Activated CD4-positive, alpha-beta T cell treated with anti-CD3 and anti-CD28 coated beads, Interleukin-10, Interleukin-2, amounts not matched to agents 100 ng/mL and 50 ng/mL, durations not matched to agents 16 hours and 8 hours (primary cell): Measurements from ENCODE around the gene ANKS4B.
A peak's percentile ranks its signal among the peaks of the same experiment; 100 is the strongest.
"Not testable (repeated sequence)": the region's sequence is repeated elsewhere in the genome, so short reads cannot be mapped to it uniquely, and the experiment has no call there.

Experiments used
- DNase-seq: peaks from one replicate; pipeline ENCODE4 v3.0.0-alpha.2; 2020

Gene ANKS4B, protein sequence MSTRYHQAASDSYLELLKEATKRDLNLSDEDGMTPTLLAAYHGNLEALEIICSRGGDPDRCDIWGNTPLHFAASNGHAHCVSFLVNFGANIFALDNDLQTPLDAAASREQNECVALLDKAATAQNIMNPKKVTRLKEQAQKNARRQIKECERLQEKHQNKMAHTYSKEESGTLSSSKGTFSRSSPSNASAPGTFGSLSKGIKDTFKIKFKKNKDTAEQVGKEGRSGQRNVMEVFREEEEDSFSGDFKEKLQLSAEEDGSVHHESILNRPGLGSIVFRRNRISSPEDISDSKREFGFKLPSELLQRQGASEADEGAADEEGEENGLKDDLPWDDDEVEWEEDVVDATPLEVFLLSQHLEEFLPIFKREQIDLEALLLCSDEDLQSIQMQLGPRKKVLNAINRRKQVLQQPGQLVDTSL

DNA sequence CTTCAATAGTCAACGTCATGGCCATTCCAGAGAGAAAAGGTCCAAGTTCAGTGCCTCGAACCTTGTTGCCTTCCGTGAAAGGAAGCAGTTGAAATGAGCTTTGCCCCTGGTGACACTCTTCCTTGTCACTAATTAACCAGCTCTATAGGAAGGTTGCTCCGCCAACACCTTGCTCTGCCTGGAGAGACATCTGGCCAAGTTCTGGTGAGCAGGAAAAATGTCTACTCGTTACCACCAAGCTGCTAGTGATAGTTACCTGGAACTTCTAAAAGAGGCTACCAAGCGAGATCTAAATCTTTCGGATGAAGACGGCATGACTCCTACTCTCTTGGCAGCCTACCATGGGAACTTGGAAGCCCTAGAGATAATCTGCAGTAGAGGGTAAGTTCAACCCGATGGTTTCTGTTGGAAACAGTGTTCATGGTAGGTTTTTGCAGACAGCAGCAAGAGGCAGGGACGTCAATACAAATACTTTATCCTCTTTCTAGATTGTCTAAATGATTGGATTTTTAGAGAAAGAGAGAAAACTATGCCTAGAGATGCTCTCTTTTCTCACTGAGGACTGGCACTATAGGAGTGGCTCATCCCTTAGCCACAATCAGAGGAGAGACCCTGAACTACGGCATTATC, at the start of gene ANKS4B:
Gene ANKS4B (plus strand): TSS at position 179 of the 630 bp plus-strand sequence. CDS start 39 bp downstream, at position 218.
- DNase-seq, result no peak

DNA sequence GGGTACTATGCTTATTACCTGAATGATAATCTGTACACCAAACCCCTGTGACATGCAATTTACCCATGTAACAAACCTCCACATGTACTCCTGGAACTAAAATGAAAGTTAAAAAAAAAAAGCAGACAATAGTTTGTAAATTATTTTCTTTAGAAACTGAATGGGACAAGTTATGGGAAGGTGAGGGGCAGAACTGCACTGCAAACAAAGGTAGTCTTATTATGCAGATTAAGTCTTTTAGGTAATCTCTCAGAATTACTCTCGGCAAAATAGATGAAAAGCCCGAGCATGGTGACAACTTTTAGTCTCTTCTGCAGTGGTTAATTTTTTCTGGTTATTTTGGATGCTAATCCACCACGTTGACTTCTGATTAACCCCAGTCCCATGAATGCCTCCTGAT, 49.5 kb upstream of the ANKS4B start:
- no peak for DNase-seq

DNA sequence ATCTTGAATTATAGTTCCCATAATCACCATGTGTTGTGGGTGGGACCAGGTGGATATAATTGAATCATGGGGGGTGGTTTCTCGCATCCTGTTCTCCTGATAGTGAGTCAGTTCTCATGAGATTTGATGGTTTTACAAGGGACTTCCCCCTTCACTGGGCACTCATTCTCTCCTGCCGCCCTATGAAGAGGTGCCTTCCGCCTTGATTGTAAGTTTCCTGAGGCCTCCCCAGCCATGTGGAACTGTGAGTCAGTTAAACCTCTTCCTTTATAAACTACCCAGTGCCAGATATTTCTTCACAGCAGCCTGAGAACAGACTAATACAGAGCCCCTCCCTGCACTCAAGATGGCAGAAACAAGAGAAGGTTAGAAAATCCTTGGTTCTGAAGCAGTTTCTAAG, 48.7 kb upstream of the ANKS4B start:
- peak; percentile 53 for DNase-seq

DNA sequence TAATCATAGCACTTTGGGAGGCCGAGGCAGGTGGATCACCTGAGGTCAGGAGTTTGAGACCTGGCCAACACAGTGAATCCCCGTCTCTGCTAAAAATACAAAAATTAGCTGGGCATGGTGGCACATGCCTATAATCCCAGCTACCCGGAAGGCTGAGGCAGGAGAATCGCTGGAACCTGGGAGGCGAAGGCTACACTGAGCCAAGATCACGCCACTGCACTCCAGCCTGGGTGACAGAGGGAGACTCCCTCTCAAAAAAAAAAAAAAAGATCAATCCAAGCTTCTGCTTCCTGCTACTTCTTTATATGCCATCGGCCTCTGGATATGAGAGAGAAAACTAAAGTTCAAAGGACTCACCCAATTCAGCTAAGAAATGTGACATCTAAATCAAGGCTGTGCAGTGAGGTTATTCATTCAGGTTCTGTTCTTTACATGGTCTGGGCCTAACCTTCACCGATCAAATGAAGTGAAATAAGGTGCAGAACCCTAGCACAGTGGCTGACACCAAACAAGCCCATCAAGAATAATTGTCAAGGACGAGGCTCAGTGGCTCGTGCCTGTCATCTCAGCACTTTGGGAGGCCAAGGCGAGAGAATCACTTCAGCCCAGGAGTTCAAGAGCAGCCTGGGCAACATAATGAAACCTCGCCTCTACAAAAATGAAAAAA, 47.7 kb upstream of the ANKS4B start:
- DNase-seq, result no peak

DNA sequence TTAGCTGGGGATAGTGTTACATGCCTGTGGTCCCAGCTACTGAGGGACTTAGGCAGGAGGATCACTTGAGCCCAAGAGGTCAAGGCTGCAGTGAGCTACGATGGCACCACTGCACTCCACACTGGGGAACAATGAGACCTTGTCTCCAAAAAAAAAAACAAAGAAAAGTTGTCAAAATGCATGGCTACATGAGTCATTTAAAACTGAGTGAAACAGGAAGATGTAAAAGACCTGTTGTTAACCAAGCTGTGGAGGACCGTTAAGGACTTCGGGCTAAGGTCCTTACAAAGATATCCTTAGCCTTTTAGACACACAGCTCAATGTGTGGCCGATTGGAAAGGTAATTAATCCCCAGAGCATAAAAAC, 47.2 kb upstream of the ANKS4B start:
- no peak for DNase-seq

DNA sequence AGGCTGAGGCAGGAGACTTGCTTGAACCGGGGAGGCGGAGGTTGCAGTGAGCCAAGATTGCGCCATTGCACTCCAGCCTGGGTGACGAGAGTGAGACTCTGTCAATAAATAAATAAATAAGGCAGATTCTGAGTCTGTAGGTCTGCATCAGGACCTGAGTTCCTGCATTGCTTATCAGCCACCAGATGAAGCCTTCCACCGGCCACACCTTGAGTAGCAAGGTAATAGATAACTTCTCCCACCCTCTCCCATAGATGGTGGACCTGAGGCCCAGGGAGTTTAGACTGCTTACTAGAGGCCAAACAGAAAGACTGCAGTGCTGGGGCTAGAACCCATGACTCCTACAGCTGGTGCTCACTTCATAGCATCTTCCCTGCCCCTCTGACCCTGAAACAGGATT, 44.2 kb upstream of the ANKS4B start:
- DNase-seq, result no peak

DNA sequence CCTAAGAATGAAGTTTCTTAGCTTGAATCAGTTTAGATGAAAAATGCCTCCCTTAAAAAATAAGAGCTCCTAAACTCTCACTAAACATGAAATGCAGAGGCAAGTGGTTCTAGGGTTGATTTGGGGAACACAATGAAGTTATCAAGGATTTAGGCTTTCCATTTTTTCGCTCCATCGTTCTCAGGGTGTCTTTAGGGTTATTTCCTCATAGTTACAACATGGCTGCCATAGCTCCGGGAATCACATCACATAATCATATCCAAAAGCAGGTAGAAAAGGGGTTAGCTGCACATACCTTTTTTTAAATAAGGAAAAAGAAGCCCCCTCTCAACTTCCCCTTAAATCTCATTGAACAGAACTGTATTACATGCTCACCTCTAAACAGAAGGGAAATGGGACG, 43.5 kb upstream of the ANKS4B start:
- no peak for DNase-seq

DNA sequence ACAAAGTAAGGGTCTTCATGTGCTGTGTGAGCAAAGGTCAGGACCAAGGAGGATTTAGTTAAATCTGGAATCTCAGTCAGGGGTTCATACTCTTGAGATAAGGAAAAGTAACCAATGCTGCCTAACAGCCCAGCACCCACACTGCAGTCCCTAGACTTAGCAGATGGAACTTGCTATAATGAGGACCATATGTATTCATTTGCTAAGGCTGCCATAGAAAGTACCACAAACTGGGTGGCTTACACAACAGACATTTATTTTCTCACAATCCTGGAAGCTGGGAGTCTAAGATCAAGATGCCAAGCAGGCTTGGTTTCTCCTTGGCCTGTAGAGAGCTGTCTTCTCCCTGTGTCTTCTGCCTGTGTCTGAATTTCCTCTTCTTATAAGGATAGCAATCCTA, 42.9 kb upstream of the ANKS4B start:
- no peak for DNase-seq

DNA sequence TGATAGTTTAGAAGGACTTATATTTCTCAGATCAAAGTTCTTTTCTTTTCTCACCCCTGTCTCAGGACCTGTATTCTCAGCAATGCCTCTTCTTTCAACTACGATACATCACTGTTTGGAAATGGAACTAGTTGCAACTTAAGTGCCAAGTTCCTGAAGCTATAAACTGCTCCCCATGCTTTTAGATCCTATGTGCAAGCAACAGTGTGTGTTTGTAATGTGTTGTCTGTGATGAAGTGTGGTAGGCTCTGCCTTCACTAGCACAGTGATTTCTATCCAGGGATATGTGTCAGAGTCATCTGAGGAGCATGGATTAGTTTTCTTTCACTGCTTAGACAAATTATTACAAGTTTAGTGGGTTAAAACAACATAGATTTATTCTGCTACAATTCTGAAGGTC, 40.5 kb upstream of the ANKS4B start:
- DNase-seq, result no peak

DNA sequence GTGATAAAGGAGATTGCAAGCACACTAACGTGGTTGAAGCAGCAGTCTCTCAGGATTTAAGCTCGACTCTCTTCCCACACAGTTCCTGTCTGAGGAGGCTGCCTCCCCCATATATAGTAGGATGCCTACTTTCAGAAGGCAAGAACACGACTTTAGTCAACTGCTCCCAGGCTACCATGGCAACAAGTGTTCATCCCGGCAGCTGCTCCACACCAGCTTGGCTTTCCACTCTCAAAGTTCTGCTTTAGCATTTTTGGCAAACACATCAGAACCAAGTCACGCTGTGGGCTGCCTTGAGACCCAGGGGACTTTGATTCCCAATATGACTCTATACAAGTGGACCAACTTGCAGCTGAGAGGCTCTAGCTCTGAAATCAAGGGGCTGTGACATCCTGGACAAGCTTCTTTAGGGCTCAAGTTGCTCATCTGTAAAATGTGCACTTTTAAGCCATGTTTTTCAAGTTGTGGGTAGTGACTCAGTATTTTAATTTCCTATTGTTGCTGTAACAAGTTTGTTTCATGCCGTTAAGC, 38.7 kb upstream of the ANKS4B start:
- DNase-seq, result no peak

DNA sequence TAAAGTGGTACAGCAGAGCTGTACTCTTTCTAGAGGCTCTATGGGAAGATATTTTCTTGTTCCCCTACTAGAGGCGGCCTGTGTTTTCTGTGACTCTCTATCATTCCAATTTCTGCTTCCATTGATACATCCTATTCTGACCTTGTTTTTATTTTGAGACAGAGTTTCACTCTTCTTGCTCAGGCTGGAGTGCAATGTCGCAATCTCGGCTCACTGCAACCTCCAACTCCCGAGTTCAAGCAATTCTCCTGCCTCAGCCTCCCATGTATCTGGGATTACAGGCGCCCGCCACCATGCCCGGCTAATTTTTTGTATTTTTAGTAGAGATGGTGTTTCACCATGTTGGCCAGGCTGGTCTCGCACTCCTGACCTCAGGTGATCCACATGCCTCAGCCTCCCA, 38.2 kb upstream of the ANKS4B start:
- DNase-seq, result not testable (repeated sequence)

DNA sequence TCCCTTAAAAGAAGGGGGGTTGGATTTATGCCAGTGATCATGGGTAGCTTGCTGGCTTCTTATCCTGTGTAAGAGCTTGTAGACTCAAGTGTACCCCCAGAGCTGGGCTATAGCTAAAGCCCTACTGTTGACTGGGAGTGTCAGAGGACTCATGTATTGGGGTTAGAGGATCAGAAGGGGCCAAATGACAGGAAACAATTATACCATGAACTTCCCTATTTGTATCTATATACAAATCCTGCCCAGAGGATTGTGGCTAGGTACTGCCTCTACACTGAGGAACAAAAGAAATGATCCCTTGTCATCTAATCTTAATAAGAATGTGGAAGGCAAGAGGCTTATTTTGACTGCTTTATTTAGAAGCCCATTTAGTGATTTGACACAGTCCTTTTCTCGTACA, 36.4 kb upstream of the ANKS4B start:
- no peak for DNase-seq

DNA sequence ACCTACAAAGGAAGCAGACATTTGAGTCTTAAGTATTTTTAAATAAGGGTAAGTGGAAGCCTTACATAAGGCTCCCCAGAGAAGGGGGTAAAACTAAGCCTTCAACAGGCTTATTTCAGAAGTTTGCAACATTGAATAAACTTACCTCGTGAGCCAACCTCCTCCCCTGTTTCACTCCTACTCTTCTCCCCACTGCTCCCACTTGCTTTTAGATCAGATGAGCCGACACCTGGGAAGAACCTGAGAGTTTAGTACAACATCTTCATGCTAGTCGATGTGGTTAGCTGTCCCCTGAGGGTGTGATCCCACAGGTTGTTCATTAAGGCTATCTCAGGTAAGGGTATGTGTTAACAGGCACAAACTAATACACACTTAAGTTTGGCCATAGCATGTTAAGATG, 35.9 kb upstream of the ANKS4B start:
- DNase-seq, result no peak

DNA sequence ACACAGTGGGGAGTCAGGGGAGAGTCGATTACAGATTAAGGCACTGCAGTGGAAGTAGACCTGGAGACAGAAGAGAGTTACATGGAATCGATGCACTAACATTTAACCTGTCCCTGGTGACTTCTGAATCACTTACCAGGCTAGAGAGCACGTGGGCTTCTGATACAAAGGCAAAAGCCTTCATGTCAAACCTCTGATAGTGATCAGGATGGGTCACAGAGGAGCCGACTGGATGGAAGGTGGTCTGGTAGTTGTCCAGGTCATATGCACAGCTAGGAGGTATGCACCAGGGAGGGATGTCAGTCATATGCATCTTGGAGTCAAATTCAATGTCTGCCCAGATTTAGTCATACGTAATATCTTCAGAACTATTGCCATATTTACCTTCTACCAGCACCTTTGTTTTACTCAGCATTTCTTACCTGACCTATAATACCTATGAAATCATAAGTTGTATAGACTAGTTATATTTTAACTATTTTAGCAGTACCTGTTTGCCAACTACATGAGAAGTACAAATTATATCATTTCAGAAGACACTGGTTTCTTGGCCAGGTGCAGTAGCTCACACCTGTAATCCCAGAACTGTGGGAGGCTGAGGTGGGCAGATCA, 33.8 kb upstream of the ANKS4B start:
- DNase-seq, result no peak

DNA sequence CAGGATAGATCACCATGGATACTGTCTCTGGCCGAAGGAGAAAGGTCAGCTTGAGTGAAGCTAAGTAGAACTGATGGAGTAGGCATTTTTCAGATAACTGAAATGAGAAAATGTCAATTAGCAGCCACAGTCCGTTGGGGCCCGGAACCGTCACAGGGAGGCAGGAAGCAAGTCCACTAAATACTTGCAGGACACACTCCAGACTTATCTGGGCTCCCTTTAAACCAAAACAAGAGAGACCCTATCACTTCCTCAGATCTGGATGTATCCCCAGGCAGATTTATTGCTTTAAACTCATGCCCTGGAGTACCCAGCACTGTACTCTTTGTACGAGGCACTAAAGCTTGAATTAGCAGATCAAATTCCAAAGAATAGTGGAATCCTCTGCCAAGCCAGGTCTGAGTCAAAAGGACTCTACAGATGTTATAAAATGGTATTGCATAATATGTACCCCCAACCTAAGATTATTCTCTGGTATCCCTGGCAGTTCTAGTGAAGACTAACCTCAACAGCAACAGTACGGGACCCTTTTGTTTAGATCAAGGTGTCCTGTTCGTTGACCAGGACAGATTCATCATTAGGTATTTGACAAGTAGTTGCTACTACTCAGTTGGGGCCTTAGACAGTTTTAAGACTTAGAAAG, 30.2 kb upstream of the ANKS4B start:
- DNase-seq, result no peak

DNA sequence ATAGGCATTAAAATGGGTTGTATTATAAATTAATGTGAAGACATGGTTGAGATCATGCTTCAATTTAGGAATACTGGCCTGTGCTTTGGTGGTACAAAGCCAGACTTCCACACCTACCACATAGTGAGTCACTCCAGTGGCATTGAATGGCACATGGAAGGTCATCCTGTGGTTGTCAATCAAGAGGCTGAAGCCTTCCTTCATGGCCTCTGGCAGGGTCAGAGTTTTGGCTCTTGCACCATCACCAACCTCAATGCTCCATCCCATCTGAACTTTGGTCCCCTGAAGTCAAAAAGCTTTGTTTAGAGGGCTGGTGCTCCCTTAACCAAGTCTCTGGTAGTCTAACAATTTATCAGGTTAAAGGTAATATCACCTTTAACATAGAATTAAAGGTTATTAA, 28.2 kb upstream of the ANKS4B start:
- DNase-seq, result no peak

DNA sequence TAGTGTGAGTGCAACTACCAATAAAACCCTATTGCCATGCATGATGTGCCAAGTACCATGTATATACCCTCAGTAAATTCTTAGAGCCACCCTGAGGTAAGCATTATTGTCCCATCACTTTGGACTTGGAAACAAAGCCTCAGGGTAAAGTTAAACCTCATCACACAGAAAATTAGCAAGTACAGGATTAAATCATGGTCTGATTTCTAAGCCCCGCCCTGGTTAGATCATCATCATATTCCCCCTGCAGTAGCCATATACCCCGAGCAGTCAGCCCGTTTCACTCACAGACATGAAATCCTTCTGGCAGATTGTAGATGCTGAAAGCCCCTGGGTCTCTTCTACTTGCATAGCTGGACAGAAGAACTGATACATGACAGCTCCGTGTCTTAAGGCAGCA, 26.9 kb upstream of the ANKS4B start:
- DNase-seq, result no peak

DNA sequence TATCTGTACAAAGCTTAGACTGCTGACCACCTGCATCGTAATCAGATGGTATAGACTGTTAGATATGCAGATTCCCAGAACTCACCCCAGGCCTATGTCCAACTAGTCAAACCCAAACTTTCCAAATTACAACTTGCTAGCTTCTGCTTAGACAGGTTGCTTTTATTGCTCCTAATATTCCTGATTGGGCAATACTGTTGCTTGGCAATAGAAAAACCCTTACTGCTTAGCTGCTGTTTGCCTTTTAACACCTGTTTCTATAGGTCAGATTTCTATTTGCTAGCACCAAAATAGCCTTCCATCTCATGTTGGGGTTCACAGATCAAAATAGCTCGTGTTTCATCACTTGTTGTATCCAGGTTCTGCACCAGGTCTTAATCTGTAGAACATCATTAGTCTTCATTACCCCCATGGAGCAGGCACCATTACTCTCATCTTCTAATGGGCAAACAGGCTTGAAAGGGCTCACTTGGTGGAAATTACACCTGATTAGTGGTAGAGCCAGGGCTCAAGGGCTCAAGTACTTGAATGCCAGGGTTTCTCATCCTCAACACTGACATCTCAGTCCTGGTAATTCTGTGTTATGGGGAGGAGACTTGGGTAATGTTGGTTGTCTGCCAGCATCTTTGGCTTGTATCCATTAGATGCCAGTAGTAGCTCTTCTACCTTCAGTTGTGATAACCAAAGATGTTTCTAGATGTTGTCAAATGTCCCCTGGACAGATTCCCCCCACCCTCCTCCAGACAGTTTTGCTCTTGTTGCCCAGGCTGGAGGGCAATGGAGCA, 24.9 kb upstream of the ANKS4B start:
- DNase-seq, result no peak

DNA sequence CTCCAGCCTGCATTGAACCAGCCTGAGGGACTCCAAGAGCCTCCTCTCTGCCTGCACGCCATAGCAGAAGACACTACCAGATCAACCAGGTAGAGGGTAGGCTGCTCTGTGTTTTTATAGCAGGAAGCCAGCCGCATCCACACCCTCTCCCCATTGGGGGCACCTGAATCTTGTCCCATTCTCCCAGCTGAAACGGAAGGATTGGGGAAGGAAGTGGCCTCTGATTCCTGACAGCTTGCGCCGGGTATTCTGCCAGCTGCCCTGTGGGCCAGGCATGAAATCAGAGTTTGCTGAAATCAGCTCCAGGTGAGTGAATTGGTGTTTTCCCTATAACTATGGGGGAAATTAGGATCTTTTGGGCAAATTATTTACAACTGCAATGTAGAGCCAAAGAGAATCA, 22.0 kb upstream of the ANKS4B start, which contains the start of gene ZP2:
Gene ZP2 (minus strand): TSS at position 89 of the 400 bp plus-strand sequence. CDS start 27 bp downstream, at position 62.
- DNase-seq, result no peak

DNA sequence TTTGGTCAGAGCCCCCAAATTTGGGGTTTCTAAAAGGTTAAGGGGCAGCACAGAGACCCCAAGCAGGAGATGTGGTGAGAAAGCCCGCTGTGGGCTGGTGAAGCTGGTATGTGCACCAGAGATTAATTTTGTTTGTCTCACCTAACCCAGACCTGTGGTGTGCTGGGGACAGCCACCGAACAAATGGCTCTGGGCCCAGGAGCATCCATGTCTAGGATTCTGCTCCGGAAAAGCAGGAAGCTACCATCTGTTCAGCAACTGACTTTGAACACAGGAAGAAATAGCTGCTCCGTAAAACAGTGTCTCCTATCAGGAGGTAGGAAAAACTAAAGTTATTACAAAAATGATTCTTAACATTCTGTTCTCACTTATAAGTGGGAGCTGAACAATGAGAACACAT, 19.4 kb upstream of the ANKS4B start:
- no peak for DNase-seq

DNA sequence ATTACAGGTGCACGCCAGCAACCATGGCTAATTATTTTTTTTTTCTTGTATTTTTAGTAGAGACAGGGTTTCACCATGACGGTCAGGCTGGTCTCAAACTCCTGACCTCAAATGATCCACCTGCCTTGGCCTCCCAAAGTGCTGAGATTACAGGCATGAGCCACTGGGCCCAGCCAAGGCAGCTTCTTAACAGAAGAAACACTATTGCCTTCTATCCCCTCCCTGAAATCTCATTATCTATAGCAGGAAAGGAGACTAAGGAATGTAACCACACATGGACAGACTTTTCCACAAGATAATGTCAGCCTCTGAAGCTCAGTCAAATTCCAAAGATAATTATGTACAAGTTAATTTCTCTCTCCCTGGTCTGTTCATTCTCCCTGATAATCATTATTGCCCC, 16.4 kb upstream of the ANKS4B start:
- no peak for DNase-seq

DNA sequence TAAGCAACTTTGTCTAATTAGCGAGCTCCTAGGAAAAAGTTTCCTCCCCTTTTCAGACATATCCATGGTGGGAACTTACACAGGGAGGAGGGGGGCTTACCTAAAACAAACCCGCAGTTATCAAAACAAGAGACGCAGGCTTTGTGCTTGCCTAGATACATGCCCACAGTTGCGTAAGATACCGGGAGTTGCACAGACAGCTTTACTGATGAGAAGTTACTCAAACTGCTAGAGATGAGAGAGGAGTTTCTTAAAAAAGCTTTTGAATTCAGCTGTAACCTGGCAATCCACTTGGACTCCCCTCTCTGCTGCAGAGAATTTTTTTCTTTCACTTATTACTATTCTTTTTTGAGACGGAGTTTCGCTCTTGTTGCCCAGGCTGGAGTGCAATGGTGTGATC, 15.3 kb upstream of the ANKS4B start:
- DNase-seq, result no peak
